ENCODE data around the gene PFDN6. TPM values are rescaled to one million over a fixed set of nuclear protein-coding genes. Genes with fewer than 3 reads are reported as not detected.

PFDN6 gene
- total and polyA plus RNA-seq, 2 of the 13 experiments (the other 11 are each of a cell fraction or from before 2014, with no cell fraction given) = 75.5 to 87.0 TPM

GRCh38 chr6:33288921-33289783, at the start of gene PFDN6, which contains the start of gene WDR46 (continued):
- no peak for TF ChIP-seq NFAT5 (CRISPR knock-in tag; IDR thresholded peaks at IDR 0.05)
- no peak for TF ChIP-seq ZNF121 (CRISPR knock-in tag; IDR thresholded peaks at IDR 0.05)
- peak; percentile 21; the same call in 1 of the 2 replicates for TF ChIP-seq FOXC1 (CRISPR knock-in tag; IDR thresholded peaks at IDR 0.05; ENCODE audit: borderline replicate concordance)
- no peak for TF ChIP-seq RARA (CRISPR knock-in tag; IDR thresholded peaks at IDR 0.05)
- TF ChIP-seq CSRNP1 (CRISPR knock-in tag; IDR thresholded peaks at IDR 0.05) = no peak; the same call in 1 of the 2 replicates
- TF ChIP-seq MIER3 (CRISPR knock-in tag; IDR thresholded peaks at IDR 0.05; ENCODE audit: borderline replicate concordance) = no peak; the same call in 1 of the 2 replicates
- no peak for TF ChIP-seq FOXP1 (IDR thresholded peaks at IDR 0.05)
- TF ChIP-seq FOXP1 (CRISPR knock-in tag; IDR thresholded peaks at IDR 0.05) = peak; percentile 52; the same call in 1 of the 2 replicates
- peak; percentile 20 for TF ChIP-seq PHF5A (CRISPR knock-in tag; IDR thresholded peaks at IDR 0.05; ENCODE audit: low read depth, unreplicated experiment)
- no peak for TF ChIP-seq IRX3 (CRISPR knock-in tag; IDR thresholded peaks at IDR 0.05; ENCODE audit: borderline replicate concordance, low read depth)
- no peak for TF ChIP-seq ZKSCAN8 (CRISPR knock-in tag; IDR thresholded peaks at IDR 0.05; ENCODE audit: borderline replicate concordance)
- no peak for TF ChIP-seq NCOA5 (CRISPR knock-in tag; IDR thresholded peaks at IDR 0.05)
- no peak for TF ChIP-seq MTA3 (CRISPR knock-in tag; IDR thresholded peaks at IDR 0.05)
- TF ChIP-seq ZKSCAN5 (CRISPR knock-in tag; IDR thresholded peaks at IDR 0.05) = no peak
- no peak for TF ChIP-seq FOSL2 (CRISPR knock-in tag; IDR thresholded peaks at IDR 0.05)
- 0 out of 2 replicates have a peak, but pooled peaks have one; percentile 18 for TF ChIP-seq KLF6 (CRISPR knock-in tag; IDR thresholded peaks at IDR 0.05)
- no peak for TF ChIP-seq PITX1 (CRISPR knock-in tag; IDR thresholded peaks at IDR 0.05)
- TF ChIP-seq ZSCAN5A (CRISPR knock-in tag; IDR thresholded peaks at IDR 0.05; ENCODE audit: borderline replicate concordance) = no peak
- TF ChIP-seq CSRNP2 (CRISPR knock-in tag; conservative IDR thresholded peaks at IDR 0.05; ENCODE audit: low read depth) = no peak
